ENCODE results near the gene INPP5A.

- TF ChIP-seq YY1 (IDR thresholded peaks at IDR 0.05; ENCODE audit: insufficient read depth, insufficient read length) (no peak), SUZ12 (IDR thresholded peaks at IDR 0.05; ENCODE audit: extremely low read depth, insufficient read depth, insufficient read length) (no peak), ZNF274 (IDR thresholded peaks at IDR 0.05; ENCODE audit: low read depth, low read length) (no peak)
These were observed 175.2 kb downstream of the INPP5A start for GRCh38 chr10:132712743-132713142.
